Panc1 (cell line): ENCODE measurements around the gene FBXW11. TPM values are rescaled to one million over a fixed set of nuclear protein-coding genes. Genes with fewer than 3 reads are reported as not detected.

Experiments used
- ATAC-seq: fragments of 200-7000 bp; cut with Tn5 transposase; 2 replicates; pipeline ENCODE4 v1.9.1; 2020; ENCODE audit warnings: mild to moderate bottlenecking, moderate library complexity
- BruUV-seq: library from RNA; stranded (reverse); fragments of 400-500 nt; replicated peaks from 2 replicates; lab custom pipeline; 2021; lab: Mats Ljungman, UMichigan
- CTCF ChIA-PET: fragments of 300-600 bp; sonication (Branson Sonifier 250); formaldehyde crosslinking; loops from one replicate; lab custom pipeline; 2022; ENCODE audit warnings: antibody characterized with exemption; lab: Charles Lee
- POLR2A ChIA-PET: fragments of 300-600 bp; sonication (Branson Sonifier 250); formaldehyde crosslinking; loops from one replicate; lab custom pipeline; 2022; ENCODE audit warnings: antibody characterized with exemption; lab: Charles Lee
- DNase-seq: peaks from one replicate; pipeline ENCODE4 v3.0.0-alpha.2; 2010; ENCODE audit warnings: low read depth, low spot score
- H3K27ac ChIP-seq: 2 replicates; pipeline ENCODE4 v1.5.1; 2011; ENCODE audit warnings: mild to moderate bottlenecking, low read length, inconsistent platforms
- H3K27me3 ChIP-seq: fragments of 200-500 bp; sonication (Bioruptor generic); 2 replicates; pipeline ENCODE4 v1.6.0; 2014; ENCODE audit warnings: low read length, inconsistent platforms; ENCODE audit not compliant: control insufficient read depth, insufficient read depth
- H3K36me3 ChIP-seq: fragments of 200-500 bp; sonication (Bioruptor generic); 2 replicates; pipeline ENCODE4 v1.5.1; 2014; ENCODE audit warnings: inconsistent platforms, mild to moderate bottlenecking, low read length, moderate library complexity; ENCODE audit not compliant: control insufficient read depth, insufficient read depth
- H3K4me1 ChIP-seq: 2 replicates; pipeline ENCODE4 v1.5.1; 2011; ENCODE audit warnings: inconsistent platforms, mild to moderate bottlenecking, low read length, moderate library complexity; ENCODE audit not compliant: control insufficient read depth, insufficient read depth
- H3K4me3 ChIP-seq, 2 experiments: 2 replicates each; pipeline ENCODE4 v1.5.1; 2011 to 2012; ENCODE audit warnings: low read depth in 2 of 2, low read length in 2 of 2, mild to moderate bottlenecking in 2 of 2, inconsistent platforms in 1 of 2, moderate library complexity in 1 of 2
- H3K9me3 ChIP-seq: fragments of 200-500 bp; sonication (Bioruptor generic); 2 replicates; pipeline ENCODE4 v1.5.1; 2014; ENCODE audit warnings: low read depth, mild to moderate bottlenecking, inconsistent platforms, low read length, moderate library complexity; ENCODE audit not compliant: control insufficient read depth, insufficient read depth
- POLR2AphosphoS5 ChIP-seq: IDR thresholded peaks from 2 replicates; pipeline ENCODE4 v1.6.1; 2012; ENCODE audit warnings: mild to moderate bottlenecking, low read depth, low read length, moderate library complexity
- SIN3A ChIP-seq: IDR thresholded peaks from 2 replicates; pipeline ENCODE4 v1.6.1; 2012; ENCODE audit warnings: low read depth, mild to moderate bottlenecking, low read length, moderate library complexity, borderline replicate concordance; ENCODE audit not compliant: insufficient read depth
- TCF7L2 ChIP-seq: IDR thresholded peaks from 2 replicates; pipeline ENCODE4 v1.6.1; 2011; ENCODE audit warnings: mild to moderate bottlenecking, low read depth, low read length, inconsistent platforms
- in situ Hi-C: cut with HindIII; loops from 2 replicates; pipeline ENCODE4 v1.10.0; 2016; ENCODE audit warnings: low sequenced_read_pairs, low pct_unique_long_range_greater_than_20kb
- intact Hi-C: fragments of 100-400 bp; cut with micrococcal nuclease; formaldehyde crosslinking; loops from one replicate; pipeline ENCODE4 v1.10.0; 2022; ENCODE audit not compliant: unreplicated experiment
- total RNA-seq: library from RNA; stranded (reverse); gene quantifications from one replicate; pipeline ENCODE4 v1.2.1, GENCODE V29; 2021; ENCODE audit not compliant: unreplicated experiment
- TF ChIP-seq, protein P1 (sequence below), 2 experiments: IDR thresholded peaks; 2 replicates each; pipeline ENCODE4 v1.6.1; 2011 to 2012; ENCODE audit warnings: low read depth in 2 of 2, control low read depth in 1 of 2, low read length in 1 of 2, mild to moderate bottlenecking in 1 of 2, moderate library complexity in 1 of 2; ENCODE audit not compliant: insufficient read depth in 1 of 2
- TF ChIP-seq, protein P2 (sequence below): fragments of 450-650 bp; IDR thresholded peaks from 2 replicates; pipeline ENCODE4 v1.5.1; 2017; ENCODE audit warnings: mild to moderate bottlenecking

The FBXW11 gene
- total RNA-seq, 1 experiment from 2014 or later = 111 TPM

DNA sequence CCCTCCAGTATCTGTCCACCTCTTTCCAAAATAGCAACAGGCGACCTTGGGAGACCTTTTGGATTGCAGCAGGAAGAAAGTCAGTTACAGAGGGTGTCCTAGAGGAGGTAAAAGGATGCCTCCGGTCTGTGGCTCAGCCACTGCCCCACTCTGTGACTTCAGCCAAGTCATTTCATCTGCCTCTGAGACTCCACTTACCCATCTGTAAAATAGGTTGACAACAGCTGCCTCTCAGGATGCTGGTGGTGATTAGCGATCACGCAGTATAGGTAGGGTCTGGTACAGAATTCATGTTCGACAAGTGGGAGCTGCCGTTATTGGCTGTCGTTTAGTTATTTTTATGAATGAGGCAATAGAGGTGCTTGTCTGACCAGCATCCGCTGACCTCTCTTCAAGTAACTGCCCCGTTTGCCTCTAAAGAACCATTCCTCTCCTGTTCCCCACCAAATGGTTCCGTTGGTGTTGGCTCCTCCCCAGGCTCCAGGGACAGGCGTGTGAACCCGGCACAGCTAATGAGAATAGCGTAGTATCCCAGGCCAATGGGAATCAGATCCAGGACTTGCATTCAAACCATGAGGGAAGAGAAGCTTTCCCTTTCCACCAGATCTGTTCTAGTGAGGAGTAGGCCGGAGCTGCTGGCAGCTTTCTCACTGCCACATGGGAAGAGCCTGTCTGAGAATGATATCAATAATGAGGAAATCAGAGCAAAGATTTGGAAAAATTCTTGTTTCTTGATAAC is 156.7 kb downstream of the FBXW11 start:
- no peaks in the 10 kb centered on the region for H3K36me3 ChIP-seq
- DNase-seq (no peak), ATAC-seq (no peak)
- no peaks in the 10 kb centered on the region for H3K27me3 ChIP-seq
- CTCF ChIA-PET = no interaction called here
- no peak overlapping the region for H3K4me3 ChIP-seq
- in situ Hi-C loops = loop anchor here (25.0 kb wide), 1 partner anchor 437 kb away; the partner anchor contains the start of gene FGF18
- TF ChIP-seq, protein P1, sequence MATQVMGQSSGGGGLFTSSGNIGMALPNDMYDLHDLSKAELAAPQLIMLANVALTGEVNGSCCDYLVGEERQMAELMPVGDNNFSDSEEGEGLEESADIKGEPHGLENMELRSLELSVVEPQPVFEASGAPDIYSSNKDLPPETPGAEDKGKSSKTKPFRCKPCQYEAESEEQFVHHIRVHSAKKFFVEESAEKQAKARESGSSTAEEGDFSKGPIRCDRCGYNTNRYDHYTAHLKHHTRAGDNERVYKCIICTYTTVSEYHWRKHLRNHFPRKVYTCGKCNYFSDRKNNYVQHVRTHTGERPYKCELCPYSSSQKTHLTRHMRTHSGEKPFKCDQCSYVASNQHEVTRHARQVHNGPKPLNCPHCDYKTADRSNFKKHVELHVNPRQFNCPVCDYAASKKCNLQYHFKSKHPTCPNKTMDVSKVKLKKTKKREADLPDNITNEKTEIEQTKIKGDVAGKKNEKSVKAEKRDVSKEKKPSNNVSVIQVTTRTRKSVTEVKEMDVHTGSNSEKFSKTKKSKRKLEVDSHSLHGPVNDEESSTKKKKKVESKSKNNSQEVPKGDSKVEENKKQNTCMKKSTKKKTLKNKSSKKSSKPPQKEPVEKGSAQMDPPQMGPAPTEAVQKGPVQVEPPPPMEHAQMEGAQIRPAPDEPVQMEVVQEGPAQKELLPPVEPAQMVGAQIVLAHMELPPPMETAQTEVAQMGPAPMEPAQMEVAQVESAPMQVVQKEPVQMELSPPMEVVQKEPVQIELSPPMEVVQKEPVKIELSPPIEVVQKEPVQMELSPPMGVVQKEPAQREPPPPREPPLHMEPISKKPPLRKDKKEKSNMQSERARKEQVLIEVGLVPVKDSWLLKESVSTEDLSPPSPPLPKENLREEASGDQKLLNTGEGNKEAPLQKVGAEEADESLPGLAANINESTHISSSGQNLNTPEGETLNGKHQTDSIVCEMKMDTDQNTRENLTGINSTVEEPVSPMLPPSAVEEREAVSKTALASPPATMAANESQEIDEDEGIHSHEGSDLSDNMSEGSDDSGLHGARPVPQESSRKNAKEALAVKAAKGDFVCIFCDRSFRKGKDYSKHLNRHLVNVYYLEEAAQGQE (IDR thresholded peaks at IDR 0.05; ENCODE audit: insufficient read depth in 1 of 2, low read depth in 2 of 2, low read length in 1 of 2) = no peak
- no peak for TF ChIP-seq SIN3A
- TF ChIP-seq, protein P2, sequence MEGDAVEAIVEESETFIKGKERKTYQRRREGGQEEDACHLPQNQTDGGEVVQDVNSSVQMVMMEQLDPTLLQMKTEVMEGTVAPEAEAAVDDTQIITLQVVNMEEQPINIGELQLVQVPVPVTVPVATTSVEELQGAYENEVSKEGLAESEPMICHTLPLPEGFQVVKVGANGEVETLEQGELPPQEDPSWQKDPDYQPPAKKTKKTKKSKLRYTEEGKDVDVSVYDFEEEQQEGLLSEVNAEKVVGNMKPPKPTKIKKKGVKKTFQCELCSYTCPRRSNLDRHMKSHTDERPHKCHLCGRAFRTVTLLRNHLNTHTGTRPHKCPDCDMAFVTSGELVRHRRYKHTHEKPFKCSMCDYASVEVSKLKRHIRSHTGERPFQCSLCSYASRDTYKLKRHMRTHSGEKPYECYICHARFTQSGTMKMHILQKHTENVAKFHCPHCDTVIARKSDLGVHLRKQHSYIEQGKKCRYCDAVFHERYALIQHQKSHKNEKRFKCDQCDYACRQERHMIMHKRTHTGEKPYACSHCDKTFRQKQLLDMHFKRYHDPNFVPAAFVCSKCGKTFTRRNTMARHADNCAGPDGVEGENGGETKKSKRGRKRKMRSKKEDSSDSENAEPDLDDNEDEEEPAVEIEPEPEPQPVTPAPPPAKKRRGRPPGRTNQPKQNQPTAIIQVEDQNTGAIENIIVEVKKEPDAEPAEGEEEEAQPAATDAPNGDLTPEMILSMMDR = no peak
- no peak for TF ChIP-seq POLR2AphosphoS5
- no peak for TF ChIP-seq TCF7L2
- no TSS peak for BruUV-seq
- no peaks in the 10 kb centered on the region for H3K4me1 ChIP-seq
- H3K9me3 ChIP-seq = no peaks in the 10 kb centered on the region
- no peak overlapping the region for H3K27ac ChIP-seq
- intact Hi-C loops = loop anchor here (10.0 kb wide), 2 partner anchors 365 to 435 kb away; partner anchors contain the start of gene FGF18
- POLR2A ChIA-PET = no interaction called here

DNA sequence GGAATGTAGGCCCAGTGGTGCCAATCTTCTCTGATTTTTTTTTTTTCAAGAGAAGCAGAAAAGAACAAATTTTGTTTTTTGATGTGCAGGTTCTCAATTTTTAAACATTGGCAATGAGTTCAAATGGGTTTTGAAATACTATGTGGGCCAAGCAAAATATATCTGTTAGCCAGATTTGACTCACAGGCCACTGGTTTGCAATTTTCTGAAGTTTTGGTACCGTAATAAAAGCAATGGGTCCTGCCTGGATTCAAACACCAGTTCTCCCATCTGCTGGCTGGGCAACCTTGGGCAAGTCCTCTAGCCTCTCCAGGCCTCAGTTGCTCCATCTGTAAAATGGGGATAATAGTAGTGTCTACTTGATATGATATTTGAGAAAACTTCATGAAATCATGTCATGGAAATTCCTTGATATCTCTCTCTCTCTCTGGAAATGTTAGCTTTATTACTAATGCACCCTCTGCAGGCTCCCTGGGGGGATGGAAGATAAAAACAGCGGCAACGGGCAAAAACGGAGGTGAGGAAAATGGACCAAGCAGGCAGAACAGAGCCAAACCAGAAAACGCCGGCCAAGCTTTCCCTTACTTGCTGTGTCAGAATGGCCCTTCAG is 157.4 kb downstream of the FBXW11 start:
- ChIA-PET CTCF (interaction anchor here (0.7 kb wide), 1 partner anchor 219 kb away, joined by 3 read pairs; no protein-coding TSS in a partner anchor), POLR2A (no interaction called here)
- no TSS peak for BruUV-seq
- no peak overlapping the region for H3K4me3 ChIP-seq
- no peaks in the 10 kb centered on the region for H3K36me3 ChIP-seq
- intact Hi-C loops = no loop called here
- ATAC-seq (no peak), DNase-seq (no peak)
- H3K9me3 ChIP-seq = no peaks in the 10 kb centered on the region
- in situ Hi-C loops = no loop called here
- TF ChIP-seq, protein P2 = no peak
- no peak for TF ChIP-seq SIN3A
- TF ChIP-seq TCF7L2 = no peak
- TF ChIP-seq, protein P1 (IDR thresholded peaks at IDR 0.05; ENCODE audit: insufficient read depth in 1 of 2, low read depth in 2 of 2, low read length in 1 of 2) = no peak
- no peak for TF ChIP-seq POLR2AphosphoS5
- no peaks in the 10 kb centered on the region for H3K4me1 ChIP-seq
- no peaks in the 10 kb centered on the region for H3K27me3 ChIP-seq
- H3K27ac ChIP-seq = no peak overlapping the region
